Measurements from ENCODE around the gene LMAN1. TPM values are rescaled to one million over a fixed set of nuclear protein-coding genes. Genes with fewer than 3 reads are reported as not detected.
A peak's percentile ranks its signal among the peaks of the same experiment; 100 is the strongest.

LMAN1 gene
- total and polyA plus RNA-seq, 7 donors, result 15.7 to 64.0 (median 33.0) TPM

GRCh38 chr18:59376351-59376935, 17.4 kb upstream of the LMAN1 start:
- DNase-seq, result no peak
- Histone ChIP-seq H3K36me3 (ENCODE audit: insufficient read depth in 1 of 2, low read depth in 1 of 2) (no peaks in the 10 kb centered on the region), H3K27me3 (ENCODE audit: insufficient read depth in 3 of 3, low read length in 2 of 3) (peaks cover 0 to 3% (median 0%) of the 10 kb centered on the region in 3 donors), H3K4me3 (no peak overlapping the region), H3K27ac (no peak overlapping the region), H3K9me3 (no peaks in the 10 kb centered on the region), H3K4me1 (no peaks in the 10 kb centered on the region)
- TF ChIP-seq CTCF (IDR thresholded peaks at IDR 0.05), result no peak
- whole genome bisulfite sequencing, 3 donors, result 47 to 54% (median 52%) methylated on average over 7 of the region's 7 CpGs
- ATAC-seq, result no peak
- intact Hi-C loops (cut with DNase I), result no loop called here

DNA sequence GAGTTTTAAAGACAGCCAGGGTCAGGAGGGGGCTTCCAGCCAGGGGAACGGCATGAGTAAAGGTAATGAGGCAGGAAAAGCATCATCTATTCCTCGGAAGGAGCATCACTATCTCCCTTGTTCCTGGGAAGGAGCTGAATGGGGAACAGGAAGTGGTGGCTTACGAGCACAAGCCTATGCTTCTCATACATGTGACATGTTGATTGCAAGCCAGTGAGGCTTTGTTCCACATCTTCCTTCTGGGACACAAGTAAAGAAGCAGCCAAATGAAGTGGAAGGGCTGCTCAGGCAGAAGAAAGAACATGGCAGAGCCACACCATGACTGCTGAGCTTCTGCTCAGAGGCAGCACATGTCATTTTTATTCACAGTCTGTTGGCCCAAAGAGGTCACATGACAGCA, 15.1 kb upstream of the LMAN1 start:
- peaks cover 0 to 1% (median 0%) of the 10 kb centered on the region in 3 donors for H3K27me3 ChIP-seq (ENCODE audit: insufficient read depth in 3 of 3, low read length in 2 of 3)
- no peak for ATAC-seq
- 62 to 75% (median 68%) methylated on average over 3 of the region's 3 CpGs for WGBS, 3 donors
- DNase-seq, result no peak
- no peak overlapping the region for H3K4me3 ChIP-seq
- H3K9me3 ChIP-seq, result no peaks in the 10 kb centered on the region
- no peak for TF ChIP-seq CTCF (IDR thresholded peaks at IDR 0.05)
- H3K36me3 ChIP-seq (ENCODE audit: insufficient read depth in 1 of 2, low read depth in 1 of 2), result no peaks in the 10 kb centered on the region
- H3K27ac ChIP-seq, result no peak overlapping the region
- intact Hi-C loops (cut with DNase I), result no loop called here
- no peaks in the 10 kb centered on the region for H3K4me1 ChIP-seq

GRCh38 chr18:59372975-59373374, 13.9 kb upstream of the LMAN1 start:
- DNase-seq, result no peak
- no peaks in the 10 kb centered on the region for H3K9me3 ChIP-seq
- no peak for ATAC-seq

GRCh38 chr18:59360381-59360780, 1.3 kb upstream of the LMAN1 start:
- peak overlapping the region; percentile 80 for H3K4me3 ChIP-seq
- DNase-seq, result no peak
- peaks cover 24% of the 10 kb centered on the region for H3K4me1 ChIP-seq
- H3K27ac ChIP-seq, result no peak overlapping the region
- H3K9me3 ChIP-seq, result no peaks in the 10 kb centered on the region
- peaks cover 0 to 5% of the 10 kb centered on the region in 2 donors for H3K36me3 ChIP-seq (ENCODE audit: insufficient read depth in 1 of 2, low read depth in 1 of 2)
- ATAC-seq, result no peak
- TF ChIP-seq CTCF (IDR thresholded peaks at IDR 0.05), result no peak
- H3K27me3 ChIP-seq (ENCODE audit: insufficient read depth in 3 of 3, low read length in 2 of 3), result no peaks in the 10 kb centered on the region
- intact Hi-C loops (cut with DNase I), result loop anchor here in 1 of 2 donors (5.0 kb wide), 1 partner anchor 37 kb away; no protein-coding TSS in a partner anchor
- 91 to 94% (median 93%) methylated on average over 3 of the region's 3 CpGs for WGBS, 3 donors

More at GRCh38 chr18:59372975-59373374, 13.9 kb upstream of the LMAN1 start:
- Histone ChIP-seq H3K36me3 (ENCODE audit: insufficient read depth in 1 of 2, low read depth in 1 of 2) (no peaks in the 10 kb centered on the region), H3K4me3 (no peak overlapping the region), H3K4me1 (no peaks in the 10 kb centered on the region), H3K27ac (no peak overlapping the region), H3K27me3 (ENCODE audit: insufficient read depth in 3 of 3, low read length in 2 of 3) (peaks cover 0 to 1% (median 0%) of the 10 kb centered on the region in 3 donors)
- TF ChIP-seq CTCF (IDR thresholded peaks at IDR 0.05), result no peak
- WGBS, 3 donors, result 88 to 92% (median 91%) methylated on average over 2 of the region's 2 CpGs
- intact Hi-C loops (cut with DNase I), result no loop called here

GRCh38 chr18:59359576-59359952, 499 bp upstream of the LMAN1 start:
- TF ChIP-seq CTCF (IDR thresholded peaks at IDR 0.05), result no peak
- 1 to 5% (median 2%) methylated on average over 4 of the region's 4 CpGs for WGBS, 3 donors

More at GRCh38 chr18:59359576-59359952, 499 bp upstream of the LMAN1 start:
- intact Hi-C loops (cut with DNase I), result loop anchor here in 1 of 2 donors (2.0 kb wide), 1 partner anchor 29 kb away; no protein-coding TSS in a partner anchor
- Histone ChIP-seq H3K27ac (peak overlapping the region; percentile 94), H3K9me3 (no peaks in the 10 kb centered on the region), H3K4me1 (peaks cover 24% of the 10 kb centered on the region), H3K4me3 (peak overlapping the region; percentile 80), H3K36me3 (ENCODE audit: insufficient read depth in 1 of 2, low read depth in 1 of 2) (peaks cover 0 to 14% of the 10 kb centered on the region in 2 donors), H3K27me3 (ENCODE audit: insufficient read depth in 3 of 3, low read length in 2 of 3) (no peaks in the 10 kb centered on the region)
- ATAC-seq (peak in 3 of 4 donors; percentile 4 to 17 (median 6)), DNase-seq (no peak)
